Left lung (tissue), 10 donors: ENCODE data around the gene MMAB. TPM values are rescaled to one million over a fixed set of nuclear protein-coding genes. Genes with fewer than 3 reads are reported as not detected.

ENCODE experiments used
- ATAC-seq: fragments of 200-7000 bp; cut with Tn5 transposase; one replicate; pipeline ENCODE4 v1.9.1; 2020; ENCODE audit warnings: moderate library complexity
- DNase-seq, 4 donors: peaks; one replicate each; pipeline ENCODE4 v3.0.0-alpha.2; 2013 to 2020
- H3K27ac ChIP-seq, 2 donors: fragments of 200-600 bp; sonication (generic) in 1 of 2; one replicate each; pipeline versions ENCODE4 v1.5.0 to v1.8.0; 2020 to 2021
- H3K27me3 ChIP-seq, 2 donors: fragments of 200-600 bp; sonication (generic) in 1 of 2; one replicate each; pipeline versions ENCODE4 v1.5.0 to v1.8.0; 2020 to 2021
- H3K36me3 ChIP-seq, 2 donors: fragments of 200-600 bp; sonication (generic) in 1 of 2; one replicate each; pipeline versions ENCODE4 v1.5.0 to v1.8.0; 2020 to 2021
- H3K4me1 ChIP-seq, 2 donors: fragments of 200-600 bp; one replicate each; pipeline ENCODE4 v1.8.0; 2021
- H3K4me3 ChIP-seq, 2 donors: fragments of 200-600 bp; sonication (generic) in 1 of 2; one replicate each; pipeline versions ENCODE4 v1.5.0 to v1.8.0; 2020 to 2021; ENCODE audit warnings: mild to moderate bottlenecking in 1 of 2
- H3K9me3 ChIP-seq, 2 donors: fragments of 200-600 bp; sonication (generic) in 1 of 2; one replicate each; pipeline versions ENCODE4 v1.5.0 to v1.8.0; 2020 to 2021
- CTCF ChIP-seq, 2 donors: fragments of 200-600 bp; sonication (generic) in 1 of 2; IDR thresholded peaks; one replicate each; pipeline versions ENCODE4 v1.5.0 to v1.8.0; 2021; ENCODE audit warnings: antibody characterized with exemption in 2 of 2
- intact Hi-C, 2 donors: fragments of 100-400 bp; cut with DNase I; formaldehyde crosslinking; loops; one replicate each; pipeline versions ENCODE4 v1.11.2 to v1.14.2; 2022
- polyA plus RNA-seq, 6 donors: library from polyadenylated mRNA; unstranded; fragments of 120-200 nt; gene quantifications; one replicate each; pipeline ENCODE4 v1.2.1, GENCODE V29; 2013; ENCODE audit not compliant: insufficient read length in 6 of 6
- total RNA-seq, 2 donors: library from RNA; stranded (reverse); fragmentation: NEBNext Ultra II Directional; extraction: Animal tissue kit (Norgen Biotek cat#: 25700); gene quantifications; one replicate each; pipeline ENCODE4 v1.2.1, GENCODE V29; 2021
- donor health status: DM: no; HTN: yes; CAD: no.
- donor health status: DM: no; HTN: no; CAD: no.

The MMAB gene
- total and polyA plus RNA-seq, 8 donors, result 24.9 to 76.1 (median 32.3) TPM

GRCh38 chr12:109588461-109589239 is 15.3 kb upstream of the MMAB start:
- ATAC-seq (peak; percentile 90), DNase-seq (peak in 2 of 4 donors; percentile 74 to 76)
- intact Hi-C loops, result no loop called here
- H3K36me3 ChIP-seq, result peaks cover 0 to 75% of the 10 kb centered on the region in 2 donors
- no peak overlapping the region for H3K4me3 ChIP-seq
- peak overlapping the region in 1 of 2 donors; percentile 13 for H3K27ac ChIP-seq
- no peaks in the 10 kb centered on the region for H3K9me3 ChIP-seq
- H3K4me1 ChIP-seq, result no peaks in the 10 kb centered on the region
- no peaks in the 10 kb centered on the region for H3K27me3 ChIP-seq
- TF ChIP-seq CTCF (IDR thresholded peaks at IDR 0.05), result no peak

GRCh38 chr12:109587921-109588320 is 14.6 kb upstream of the MMAB start:
- Histone ChIP-seq H3K27me3 (no peaks in the 10 kb centered on the region), H3K9me3 (no peaks in the 10 kb centered on the region), H3K36me3 (peaks cover 0 to 67% of the 10 kb centered on the region in 2 donors), H3K4me3 (no peak overlapping the region), H3K4me1 (no peaks in the 10 kb centered on the region), H3K27ac (peak overlapping the region in 1 of 2 donors; percentile 7)
- intact Hi-C loops, result no loop called here
- DNase-seq (peak in 1 of 4 donors; percentile 57), ATAC-seq (no peak)
- no peak for TF ChIP-seq CTCF (IDR thresholded peaks at IDR 0.05)

GRCh38 chr12:109586385-109587296 is 13.3 kb upstream of the MMAB start:
- DNase-seq (peak in 1 of 4 donors; percentile 17), ATAC-seq (no peak)
- intact Hi-C loops, result no loop called here
- H3K27ac ChIP-seq, result no peak overlapping the region
- H3K36me3 ChIP-seq, result peaks cover 0 to 61% of the 10 kb centered on the region in 2 donors
- H3K4me1 ChIP-seq, result peaks cover 0 to 8% of the 10 kb centered on the region in 2 donors
- TF ChIP-seq CTCF (IDR thresholded peaks at IDR 0.05), result no peak
- no peaks in the 10 kb centered on the region for H3K9me3 ChIP-seq
- H3K27me3 ChIP-seq, result no peaks in the 10 kb centered on the region
- H3K4me3 ChIP-seq, result no peak overlapping the region

- no peaks in the 10 kb centered on the region for H3K9me3 ChIP-seq
- ATAC-seq (no peak), DNase-seq (no peak)
- H3K4me3 ChIP-seq, result no peak overlapping the region
- no peak overlapping the region for H3K27ac ChIP-seq
- intact Hi-C loops, result no loop called here
- H3K36me3 ChIP-seq, result peaks cover 0 to 82% of the 10 kb centered on the region in 2 donors
- no peaks in the 10 kb centered on the region for H3K27me3 ChIP-seq
- peaks cover 0 to 11% of the 10 kb centered on the region in 2 donors for H3K4me1 ChIP-seq
- no peak for TF ChIP-seq CTCF (IDR thresholded peaks at IDR 0.05)
These were observed 10.4 kb upstream of the MMAB start for GRCh38 chr12:109583733-109584132.

GRCh38 chr12:109582636-109583035 is 9.3 kb upstream of the MMAB start:
- TF ChIP-seq CTCF (IDR thresholded peaks at IDR 0.05), result no peak
- peak in 3 of 4 donors; percentile 47 to 88 (median 87) for DNase-seq
- Histone ChIP-seq H3K4me3 (no peak overlapping the region), H3K27me3 (no peaks in the 10 kb centered on the region), H3K9me3 (no peaks in the 10 kb centered on the region), H3K36me3 (peaks cover 0 to 82% of the 10 kb centered on the region in 2 donors), H3K27ac (peak overlapping the region in 1 of 2 donors; percentile 48), H3K4me1 (peaks cover 0 to 11% of the 10 kb centered on the region in 2 donors)
- intact Hi-C loops, result no loop called here
- peak; percentile 94 for ATAC-seq
